K562 (cell line): ENCODE measurements around the gene FAM53A. TPM values are rescaled to one million over a fixed set of nuclear protein-coding genes. Genes with fewer than 3 reads are reported as not detected.

ENCODE experiments used
- ATAC-seq: fragments of 200-7000 bp; cut with Tn5 transposase; 3 replicates; pipeline ENCODE4 v1.9.1; 2020; ENCODE audit warnings: moderate library complexity
- Bru-seq: library from RNA; stranded (reverse); fragments of 400-500 nt; gene quantifications from one replicate; lab custom pipeline; 2021; lab: Mats Ljungman, UMichigan
- BruChase-seq, 2 experiments: library from RNA; stranded (reverse); fragments of 400-500 nt; gene quantifications; one replicate each; lab custom pipeline; 2021; lab: Mats Ljungman, UMichigan
- BruUV-seq: library from RNA; stranded (reverse); fragments of 400-500 nt; replicated peaks from 2 replicates; lab custom pipeline; 2021; lab: Mats Ljungman, UMichigan
- CTCF ChIA-PET: fragments of 300-600 bp; formaldehyde crosslinking; extraction: SDS; loops from one replicate; lab custom pipeline; 2021; ENCODE audit warnings: low intra/inter-chr PET ratio; lab: Yijun Ruan, JAX
- POLR2A ChIA-PET: fragments of 300-600, 350-650 bp; sonication (Branson Sonifier 250); formaldehyde crosslinking; extraction: SDS; loops from one replicate; lab custom pipeline; 2021; ENCODE audit warnings: antibody characterized with exemption, inconsistent platforms; lab: Yijun Ruan, JAX
- DNase-seq, 4 experiments: peaks; one replicate each; pipeline versions ENCODE4 v3.0.0 to v3.0.0-alpha.2; 2011 to 2018; ENCODE audit warnings: low spot score in 3 of 4, mixed read lengths in 3 of 4; ENCODE audit errors: extremely low read depth in 1 of 4
- FAIRE-seq: peaks from 2 replicates; lab custom pipeline; 2011; peaks lifted over from hg19 to GRCh38; lab: Jason Lieb, UNC
- H2AFZ ChIP-seq: 2 replicates; pipeline ENCODE4 v1.6.0; 2011; ENCODE audit warnings: low read depth, low read length, control low read depth, inconsistent platforms
- H3K27ac ChIP-seq: fragments of 200-600 bp; 3 replicates; pipeline ENCODE4 v1.8.0; 2011; ENCODE audit warnings: low read depth, mild to moderate bottlenecking, control low read depth, inconsistent platforms, low read length, moderate library complexity, mixed read lengths; ENCODE audit errors: extremely low read depth
- H3K27me3 ChIP-seq, 2 experiments: fragments of 300-600 bp in 1 of 2; 2 replicates in 1 of 2; 3 replicates in 1 of 2; pipeline versions ENCODE4 v1.6.0 to v1.8.0; 2011; ENCODE audit warnings: inconsistent platforms in 2 of 2, low read length in 2 of 2, mild to moderate bottlenecking in 1 of 2, mixed read lengths in 1 of 2, moderate library complexity in 1 of 2; ENCODE audit not compliant: control insufficient read depth in 2 of 2, insufficient read depth in 2 of 2
- H3K36me3 ChIP-seq: fragments of 300-600 bp; 3 replicates; pipeline ENCODE4 v1.8.0; 2011; ENCODE audit warnings: mild to moderate bottlenecking, low read length, inconsistent platforms; ENCODE audit not compliant: control insufficient read depth, insufficient read depth
- H3K4me1 ChIP-seq, 2 experiments: fragments of 200-600 bp in 1 of 2; replicated peaks in 1 of 2; 2 replicates in 1 of 2; 3 replicates in 1 of 2; pipeline versions ENCODE4 v1.5.1 to v1.8.0; 2011; ENCODE audit warnings: inconsistent platforms in 2 of 2, low read length in 2 of 2, mild to moderate bottlenecking in 1 of 2, mixed read lengths in 1 of 2, moderate library complexity in 1 of 2; ENCODE audit not compliant: control insufficient read depth in 2 of 2, insufficient read depth in 2 of 2
- H3K4me2 ChIP-seq: 2 replicates; pipeline ENCODE4 v1.6.1; 2011; ENCODE audit warnings: low read length, control low read depth, inconsistent platforms, mixed read lengths; ENCODE audit not compliant: insufficient read depth
- H3K4me3 ChIP-seq: fragments of 200-600 bp; sonication (generic), shearing (Covaris generic); 2 replicates; pipeline ENCODE4 v1.5.1; 2016; ENCODE audit warnings: control low read depth, inconsistent platforms
- H3K79me2 ChIP-seq: fragments of 200-600 bp; 3 replicates; pipeline ENCODE4 v1.8.0; 2011; ENCODE audit warnings: low read length, inconsistent platforms; ENCODE audit not compliant: control insufficient read depth, insufficient read depth
- H3K9ac ChIP-seq, 2 experiments: 2 replicates each; pipeline versions ENCODE4 v1.6.0 to v1.6.1; 2011; ENCODE audit warnings: low read depth in 2 of 2, low read length in 2 of 2, control low read depth in 1 of 2, inconsistent platforms in 1 of 2, mild to moderate bottlenecking in 1 of 2, mixed read lengths in 1 of 2; ENCODE audit not compliant: insufficient read depth in 1 of 2
- H3K9me1 ChIP-seq: one replicate; pipeline ENCODE4 v1.6.0; 2011; ENCODE audit warnings: inconsistent platforms, mild to moderate bottlenecking, low read length, moderate library complexity; ENCODE audit not compliant: control insufficient read depth, insufficient read depth
- H3K9me3 ChIP-seq: replicated peaks from 2 replicates; pipeline ENCODE4 v1.5.1; 2011; ENCODE audit warnings: low read depth, low read length, inconsistent platforms; ENCODE audit not compliant: control insufficient read depth, insufficient read depth
- H4K20me1 ChIP-seq: replicated peaks from 2 replicates; pipeline ENCODE4 v1.6.1; 2011; ENCODE audit warnings: low read length, inconsistent platforms, mixed read lengths; ENCODE audit not compliant: control insufficient read depth, insufficient read depth
- ASH1L ChIP-seq: fragments of 450-650 bp; IDR thresholded peaks from 2 replicates; pipeline ENCODE4 v1.6.1; 2018; ENCODE audit warnings: borderline replicate concordance, mild to moderate bottlenecking, low read depth; ENCODE audit not compliant: partially characterized antibody
- FOXJ3 ChIP-seq: sonication (generic); formaldehyde crosslinking; IDR thresholded peaks from 2 replicates; pipeline ENCODE4 v1.4.0; 2020; ENCODE audit warnings: mild to moderate bottlenecking, missing genetic modification reagents
- KDM5B ChIP-seq: fragments of 200-600 bp; sonication (generic); IDR thresholded peaks from 2 replicates; pipeline ENCODE4 v1.6.1; 2012; ENCODE audit warnings: low read depth, mild to moderate bottlenecking, moderate library complexity, low read length, control low read depth, inconsistent platforms; ENCODE audit not compliant: insufficient replicate concordance
- NCOA4 ChIP-seq: fragments of 450-650 bp; IDR thresholded peaks from 2 replicates; pipeline ENCODE4 v1.6.1; 2018; ENCODE audit warnings: mild to moderate bottlenecking; ENCODE audit not compliant: partially characterized antibody
- NFATC3 ChIP-seq: fragments of 450-650 bp; IDR thresholded peaks from 2 replicates; pipeline ENCODE4 v1.6.1; 2017; ENCODE audit warnings: mild to moderate bottlenecking
- PHF20 ChIP-seq: fragments of 450-650 bp; IDR thresholded peaks from 2 replicates; pipeline ENCODE4 v1.6.1; 2018; ENCODE audit not compliant: partially characterized antibody
- PHF8 ChIP-seq: fragments of 200-600 bp; sonication (generic); IDR thresholded peaks from 2 replicates; pipeline ENCODE4 v1.6.1; 2012; ENCODE audit warnings: mixed run types, mild to moderate bottlenecking, inconsistent platforms, low read length, moderate library complexity, borderline replicate concordance
- TFAP4 ChIP-seq: sonication (generic); formaldehyde crosslinking; IDR thresholded peaks from 2 replicates; pipeline ENCODE4 v1.8.0; 2022; ENCODE audit warnings: missing genetic modification reagents, mild to moderate bottlenecking, moderate library complexity, borderline replicate concordance
- ZFX ChIP-seq: sonication (generic); formaldehyde crosslinking; IDR thresholded peaks from 2 replicates; pipeline ENCODE4 v1.8.0; 2022; ENCODE audit warnings: mild to moderate bottlenecking, missing genetic modification reagents, moderate library complexity
- ZNF143 ChIP-seq: sonication (generic); formaldehyde crosslinking; IDR thresholded peaks from 2 replicates; pipeline ENCODE4 v1.9.0; 2022; ENCODE audit warnings: mild to moderate bottlenecking, missing genetic modification reagents
- ZNF695 ChIP-seq: fragments of 450-650 bp; formaldehyde crosslinking; IDR thresholded peaks from 2 replicates; pipeline ENCODE4 v1.4.0; 2020; ENCODE audit warnings: mild to moderate bottlenecking, moderate library complexity
- WGBS: fragments of 100-300 bp; shearing (Covaris generic); methylation state at CpG from one replicate; pipeline ENCODE4 v1.1.6; 2016; ENCODE audit warnings: low coverage, mixed read lengths; ENCODE audit not compliant: insufficient coverage; ENCODE audit errors: missing lambda C conversion rate; 5-methylcytosine and 5-hydroxymethylcytosine counted together
- in situ Hi-C: fragments of 300-500 bp; cut with MboI; formaldehyde crosslinking; loops from 4 replicates; pipeline ENCODE4 v1.15.0; 2018; ENCODE audit warnings: inconsistent platforms, mixed read lengths
- intact Hi-C: fragments of 100-400 bp; cut with micrococcal nuclease; formaldehyde crosslinking; loops from 2 replicates; pipeline ENCODE4 v1.14.2; 2022
- long read RNA-seq, 3 experiments: library from polyadenylated mRNA in 2 of 3; library from RNA in 1 of 3; unstranded in 2 of 3; stranded (forward) in 1 of 3; transcript quantifications; one replicate each; pipeline ENCODE4 v2.0.0, GENCODE V29; 2019 to 2022
- polyA minus RNA-seq, 3 experiments: library from RNA; depleted of rRNA, polyadenylated mRNA; stranded (reverse); fragments of >200 nt; gene quantifications; 2 replicates each; pipeline ENCODE4 v1.2.3, GENCODE V29; 2011
- polyA plus RNA-seq, 8 experiments: library from polyadenylated mRNA; depleted of rRNA in 4 of 8; stranded (reverse) in 5 of 8; unstranded in 3 of 8; fragments of >200 nt; fragmentation: Nextera tagmentation in 2 of 8; fragmentation: Illumina TruSeq in 1 of 8; extraction: Ambion mirVana in 2 of 8; extraction: Trizol in 1 of 8; gene quantifications; 2 replicates each; pipeline versions ENCODE4 v1.2.1 to v1.2.3, GENCODE V29; 2011 to 2014; ENCODE audit warnings: inconsistent platforms in 1 of 8, missing spikeins in 1 of 8
- total RNA-seq, 7 experiments: library from RNA; depleted of rRNA in 6 of 7; stranded (reverse); fragments of >200 nt in 6 of 7; fragmentation: Illumina TruSeq in 2 of 7; extraction: Trizol in 2 of 7; gene quantifications; 2 replicates each; pipeline versions ENCODE4 v1.2.1 to v1.2.3, GENCODE V29; 2011 to 2021; ENCODE audit warnings: low replicate concordance in 1 of 7
- TF ChIP-seq, protein P1 (sequence below): sonication (generic); formaldehyde crosslinking; IDR thresholded peaks from 2 replicates; pipeline ENCODE4 v1.8.0; 2022; ENCODE audit warnings: missing genetic modification reagents, mild to moderate bottlenecking, borderline replicate concordance

The FAM53A gene, protein sequence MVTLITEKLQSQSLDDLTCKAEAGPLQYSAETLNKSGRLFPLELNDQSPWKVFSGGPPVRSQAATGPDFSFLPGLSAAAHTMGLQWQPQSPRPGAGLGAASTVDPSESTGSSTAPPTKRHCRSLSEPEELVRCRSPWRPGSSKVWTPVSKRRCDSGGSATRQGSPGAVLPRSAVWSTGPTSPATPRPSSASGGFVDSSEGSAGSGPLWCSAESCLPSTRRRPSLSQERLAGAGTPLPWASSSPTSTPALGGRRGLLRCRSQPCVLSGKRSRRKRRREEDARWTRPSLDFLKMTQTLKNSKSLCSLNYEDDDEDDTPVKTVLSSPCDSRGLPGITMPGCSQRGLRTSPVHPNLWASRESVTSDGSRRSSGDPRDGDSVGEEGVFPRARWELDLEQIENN
- total RNA-seq (2011; cell fraction: chromatin; rRNA removed; ENCODE audit: low replicate concordance) = 3.4 and 8.9 TPM in 2 replicates
- 2.8 and 3.7 TPM in 2 replicates for total RNA-seq (2011; cell fraction: nucleolus; rRNA removed)
- total RNA-seq (2011; cell fraction: nucleoplasm; rRNA removed) = 2.1 and 2.4 TPM in 2 replicates
- total RNA-seq (2014; rRNA removed) (1.8 and 2.6 TPM in 2 replicates), total RNA-seq (2014; rRNA removed; fragmentation: Illumina TruSeq; extraction: Trizol) (0.76 TPM in 1 of 2 replicates, not detected in the other), total RNA-seq (2015; rRNA removed; fragmentation: Illumina TruSeq; extraction: Trizol) (1.1 TPM in 2 replicates), total RNA-seq (2021) (1.6 and 2.0 TPM in 2 replicates), polyA plus RNA-seq (2011; rRNA removed) (0.53 and 1.3 TPM in 2 replicates), polyA plus RNA-seq (2014; fragmentation: Illumina TruSeq; extraction: Trizol) (0.62 and 1.4 TPM in 2 replicates), polyA plus RNA-seq (2014; fragmentation: Nextera tagmentation; extraction: Ambion mirVana) (not detected), polyA plus RNA-seq (2014; rRNA removed) (1.4 and 2.7 TPM in 2 replicates), polyA minus RNA-seq (2011; rRNA and poly(A)+ RNA removed) (0.45 and 1.1 TPM in 2 replicates), Bru-seq, nascent RNA (percentile 44 among the genes with signal in this experiment), BruChase-seq, experiment 1, labeled RNA remaining after a 2-hour chase (percentile 44 among the genes with signal in this experiment), BruChase-seq, experiment 2, labeled RNA remaining after a 6-hour chase (percentile 42 among the genes with signal in this experiment)
- 1.7 and 2.5 TPM in 2 replicates for polyA plus RNA-seq (2011; cell fraction: cytosol; rRNA removed)
- 1.9 and 2.9 TPM in 2 replicates for polyA plus RNA-seq (2011; cell fraction: nucleus; rRNA removed)
- polyA plus RNA-seq (2012) = 1.4 and 2.1 TPM in 2 replicates
- 2.6 and 3.8 TPM in 2 replicates for polyA minus RNA-seq (2011; cell fraction: cytosol; rRNA and poly(A)+ RNA removed)
- polyA minus RNA-seq (2011; cell fraction: nucleus; rRNA and poly(A)+ RNA removed) = 1.00 and 1.8 TPM in 2 replicates
- long read RNA-seq, experiment 1, partial matches to known transcripts = 0 of 5 reads
- long read RNA-seq, experiment 1, other reads (novel, unspliced or antisense) = 4 of 5 reads
- long read RNA-seq, experiment 2, partial matches to known transcripts = 0 of 1 reads
- long read RNA-seq, experiment 2, other reads (novel, unspliced or antisense) = 1 of 1 reads
- long read RNA-seq, experiment 3 = 0 reads

DNA sequence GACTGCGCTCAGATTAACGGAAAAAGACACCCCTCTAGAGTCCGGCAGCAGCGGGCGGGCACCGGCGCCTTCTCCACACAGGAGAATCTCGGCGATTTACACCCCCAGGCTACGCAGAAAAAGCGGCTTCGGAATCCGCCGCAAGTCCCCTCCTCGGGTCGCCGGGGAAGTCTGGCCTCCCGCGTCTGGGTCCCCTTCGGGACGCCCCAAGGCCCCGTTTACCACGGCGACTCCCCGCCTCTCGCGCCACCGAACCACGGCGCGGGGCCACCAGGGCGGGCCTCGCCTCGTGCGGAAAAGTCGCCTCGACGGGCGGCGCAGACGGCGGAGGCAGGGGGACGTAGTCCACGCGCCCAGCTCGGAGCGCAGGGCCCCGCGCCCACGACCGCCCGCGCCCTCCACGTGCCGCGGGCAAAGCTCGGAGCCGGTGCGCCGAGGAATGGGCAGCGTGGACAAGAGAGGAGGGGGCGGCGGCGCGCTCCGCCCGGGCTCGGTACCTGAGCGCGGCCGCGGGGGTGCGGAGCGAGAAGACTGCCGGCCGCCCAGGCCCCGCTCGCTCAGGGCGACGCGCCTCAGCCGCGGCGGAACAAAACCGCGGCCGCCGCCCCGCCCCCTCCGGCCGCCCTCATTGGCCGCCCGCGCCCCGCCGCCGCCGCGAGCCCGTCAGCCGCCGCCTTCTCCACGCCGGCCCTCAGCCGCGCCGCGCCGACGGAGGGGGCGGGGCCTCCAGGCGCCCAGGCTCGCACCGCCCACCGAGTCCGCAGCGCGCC is at the start of gene FAM53A:
TSS of gene FAM53A (minus strand) at position 578 of the 770 bp plus-strand sequence. CDS start 15,572 bp downstream, outside the sequence.
- H3K27ac ChIP-seq = peak within 1 kb of the TSS; percentile 85
- FAIRE-seq = peak; percentile 26
- no peak for TF ChIP-seq FOXJ3 (CRISPR knock-in tag)
- peak; percentile 38 for TF ChIP-seq KDM5B
- no peak for TF ChIP-seq NCOA4
- 0 out of 2 replicates have a peak, but pooled peaks have one; percentile 30 for TF ChIP-seq ZNF143 (CRISPR knock-in tag)
- TF ChIP-seq TFAP4 (CRISPR knock-in tag) = peak; percentile 60; the same call in 1 of the 2 replicates
- no peak for TF ChIP-seq PHF20
- peak; percentile 82; the same call in 1 of the 2 replicates for TF ChIP-seq PHF8
- peak; percentile 89 for TF ChIP-seq ZFX (CRISPR knock-in tag)
- TF ChIP-seq, protein P1, sequence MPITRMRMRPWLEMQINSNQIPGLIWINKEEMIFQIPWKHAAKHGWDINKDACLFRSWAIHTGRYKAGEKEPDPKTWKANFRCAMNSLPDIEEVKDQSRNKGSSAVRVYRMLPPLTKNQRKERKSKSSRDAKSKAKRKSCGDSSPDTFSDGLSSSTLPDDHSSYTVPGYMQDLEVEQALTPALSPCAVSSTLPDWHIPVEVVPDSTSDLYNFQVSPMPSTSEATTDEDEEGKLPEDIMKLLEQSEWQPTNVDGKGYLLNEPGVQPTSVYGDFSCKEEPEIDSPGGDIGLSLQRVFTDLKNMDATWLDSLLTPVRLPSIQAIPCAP = peak; percentile 83; the same call in 1 of the 2 replicates
- no peak for TF ChIP-seq NFATC3
- no peak for TF ChIP-seq ASH1L
- no peak for TF ChIP-seq ZNF695 (CRISPR knock-in tag)

More for the DNA sequence above, at the start of gene FAM53A:
- H3K4me3 ChIP-seq = peak within 1 kb of the TSS; percentile 48
- no peaks in the 10 kb centered on the region for H3K27me3 ChIP-seq
- H3K79me2 ChIP-seq = no peaks in the 10 kb centered on the region
- ATAC-seq = peak; percentile 93
- POLR2A ChIA-PET = interaction anchor here (0.7 to 1.4 kb wide), 2 partner anchors 13 to 29 kb away, joined by 5 to 7 read pairs; partner anchors contain the start of gene SLBP
- peak within 1 kb of the TSS; percentile 70 for H3K4me2 ChIP-seq
- no peaks in the 10 kb centered on the region for H3K36me3 ChIP-seq
- no peaks in the 10 kb centered on the region for H4K20me1 ChIP-seq
- in situ Hi-C loops = no loop called here
- H3K9me3 ChIP-seq = no peaks in the 10 kb centered on the region
- peaks cover 3% of the 10 kb centered on the region for H3K9me1 ChIP-seq
- H2AFZ ChIP-seq = peak within 1 kb of the TSS; percentile 84
- intact Hi-C loops = no loop called here
- BruUV-seq = no TSS peak
- peak; percentile 92 to 96 (median 96) for DNase-seq
- CTCF ChIA-PET = no interaction called here
- 5% methylated on average over 58 of the region's 118 CpGs for WGBS
- H3K4me1 ChIP-seq = peaks cover 8 to 31% of the 10 kb centered on the region in 2 experiments; a peak in 3 of 5 replicates
- H3K9ac ChIP-seq = peak within 1 kb of the TSS; percentile 69 to 93
